RPMI7951 (cell line): ENCODE measurements around the gene MIEN1. TPM values are rescaled to one million over a fixed set of nuclear protein-coding genes. Genes with fewer than 3 reads are reported as not detected.
"Not testable (repeated sequence)": the region's sequence is repeated elsewhere in the genome, so short reads cannot be mapped to it uniquely, and the experiment has no call there.

Experiments
- DNase-seq: peaks from one replicate; pipeline ENCODE4 v3.0.0-alpha.2; 2012; ENCODE audit warnings: low read depth
- total RNA-seq: library from RNA; depleted of rRNA; stranded (reverse); fragments of >200 nt; shearing (Covaris generic); gene quantifications from 2 replicates; pipeline ENCODE4 v1.2.3, GENCODE V29; 2014

Gene MIEN1
- total RNA-seq, 1 experiment from 2014 or later, result 59.7 TPM

DNA sequence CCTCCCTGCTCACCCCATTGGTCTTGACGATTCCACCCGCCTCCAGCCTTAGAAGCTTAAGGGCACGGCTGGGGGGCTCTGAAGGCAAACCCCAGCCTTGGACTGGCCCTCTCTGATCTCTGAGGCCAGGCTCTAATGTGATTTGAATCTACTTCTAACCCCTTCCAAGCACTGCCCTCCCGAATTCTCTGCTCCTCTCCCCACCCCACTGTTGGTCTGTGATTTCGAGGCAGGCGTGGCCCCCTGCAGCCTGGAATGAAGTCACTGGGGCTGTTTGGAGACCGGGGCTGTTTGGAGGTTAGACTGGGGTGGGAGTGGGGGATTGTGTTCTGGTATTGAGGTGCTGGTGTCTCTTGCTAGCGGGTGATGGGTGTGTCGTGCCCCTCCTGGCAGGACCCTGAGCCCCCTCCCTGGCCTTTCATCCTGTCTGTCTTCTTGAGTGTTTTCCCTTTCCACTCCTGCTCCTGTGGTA, 9.6 kb upstream of the MIEN1 start:
- DNase-seq, result no peak

DNA sequence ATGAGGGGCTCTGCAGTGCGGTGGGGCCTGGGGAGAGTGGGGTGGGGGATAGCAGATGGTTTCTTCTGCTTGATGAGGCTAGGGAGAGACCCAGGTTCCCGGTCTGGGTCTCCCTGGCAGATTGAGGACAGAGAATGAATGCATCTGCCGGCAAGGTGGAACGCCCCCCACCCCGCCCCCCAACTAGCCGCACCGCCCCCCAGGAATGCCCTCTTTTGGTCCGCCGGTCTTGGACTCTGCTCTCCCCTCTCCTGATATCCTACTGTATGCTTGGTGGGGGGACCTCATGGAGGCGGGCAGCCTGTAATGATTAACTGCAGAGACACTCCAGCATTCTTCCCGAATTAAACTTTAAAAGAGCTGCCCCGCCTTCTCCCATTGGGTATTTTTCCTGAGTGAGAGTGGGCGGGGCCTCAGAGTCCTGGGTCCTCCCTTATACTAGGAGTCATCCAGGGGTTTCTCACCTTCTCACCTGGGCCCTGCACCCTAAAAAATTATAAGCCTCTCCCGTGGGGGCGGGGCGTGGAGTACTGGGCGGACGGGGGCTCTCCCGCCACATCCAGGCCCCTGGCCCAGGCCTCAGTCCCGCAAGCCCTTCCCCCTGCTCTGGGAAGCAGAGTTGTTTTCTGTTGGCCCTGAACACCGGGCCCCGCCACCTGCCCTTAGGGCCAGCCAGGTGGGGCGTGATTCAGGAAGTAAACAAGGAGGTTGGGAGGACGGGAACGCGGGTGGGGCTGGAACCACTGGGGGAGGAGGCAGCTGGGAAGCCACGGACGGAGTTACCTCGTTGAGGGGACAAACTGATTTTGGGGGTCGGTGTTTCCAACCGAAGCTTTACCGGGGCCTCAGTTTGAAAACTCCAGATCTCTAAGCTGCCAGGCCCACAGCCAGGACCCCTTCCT, 8.9 kb upstream of the MIEN1 start:
- DNase-seq, result peak; percentile 21

DNA sequence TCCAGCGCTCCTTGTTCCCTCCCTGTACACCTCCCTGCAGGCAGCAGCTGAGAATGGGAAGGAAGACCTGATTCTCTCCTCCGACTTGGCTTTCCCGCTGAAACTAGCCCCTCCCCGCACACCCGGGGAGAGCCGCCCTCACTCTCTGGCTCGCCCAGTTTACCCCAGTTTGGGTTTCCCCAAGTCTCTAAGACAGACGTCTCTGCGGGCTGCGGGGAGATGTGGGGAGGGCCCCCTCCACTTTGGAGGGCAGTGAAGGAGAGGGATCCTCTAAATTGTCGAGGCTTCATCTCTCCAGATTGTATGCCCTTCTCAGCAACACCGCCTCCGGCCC, 8.2 kb upstream of the MIEN1 start:
- DNase-seq, result no peak

DNA sequence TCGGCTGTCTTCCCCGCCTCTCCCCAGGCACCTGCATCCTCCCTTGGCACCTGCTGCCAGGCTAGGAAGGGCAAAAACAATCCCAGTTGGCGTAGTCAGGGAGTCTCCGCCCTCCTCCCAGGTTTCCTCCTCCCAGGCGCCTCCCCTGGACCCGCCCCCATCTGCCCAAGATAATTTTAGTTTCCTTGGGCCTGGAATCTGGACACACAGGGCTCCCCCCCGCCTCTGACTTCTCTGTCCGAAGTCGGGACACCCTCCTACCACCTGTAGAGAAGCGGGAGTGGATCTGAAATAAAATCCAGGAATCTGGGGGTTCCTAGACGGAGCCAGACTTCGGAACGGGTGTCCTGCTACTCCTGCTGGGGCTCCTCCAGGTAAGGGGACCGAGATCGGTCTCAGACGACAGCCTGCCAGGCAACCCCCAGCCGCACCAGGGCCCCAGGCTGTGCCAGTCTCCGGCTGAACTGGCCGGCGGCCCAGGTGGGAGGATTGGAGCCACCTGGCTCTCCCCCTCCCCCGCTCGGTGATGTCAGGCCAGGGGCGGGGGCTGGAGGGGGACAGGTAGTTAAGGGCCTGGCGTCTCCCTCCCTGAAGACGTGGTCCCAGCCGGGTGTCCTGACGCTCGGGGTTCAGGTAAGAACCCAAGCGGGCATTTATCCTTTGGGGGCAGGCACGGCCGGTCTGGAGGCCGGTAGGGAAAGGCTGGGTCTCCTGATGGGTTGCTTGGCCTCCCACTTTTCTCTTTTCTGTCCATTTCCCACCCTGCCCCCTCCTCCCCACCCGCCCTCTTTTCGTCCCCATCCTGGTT, 7.6 kb upstream of the MIEN1 start, which contains the start of gene GRB7:
Gene GRB7 (plus strand): TSS at position 179 of the 808 bp plus-strand sequence. CDS start 4,364 bp downstream, outside the sequence.
- no peak for DNase-seq

DNA sequence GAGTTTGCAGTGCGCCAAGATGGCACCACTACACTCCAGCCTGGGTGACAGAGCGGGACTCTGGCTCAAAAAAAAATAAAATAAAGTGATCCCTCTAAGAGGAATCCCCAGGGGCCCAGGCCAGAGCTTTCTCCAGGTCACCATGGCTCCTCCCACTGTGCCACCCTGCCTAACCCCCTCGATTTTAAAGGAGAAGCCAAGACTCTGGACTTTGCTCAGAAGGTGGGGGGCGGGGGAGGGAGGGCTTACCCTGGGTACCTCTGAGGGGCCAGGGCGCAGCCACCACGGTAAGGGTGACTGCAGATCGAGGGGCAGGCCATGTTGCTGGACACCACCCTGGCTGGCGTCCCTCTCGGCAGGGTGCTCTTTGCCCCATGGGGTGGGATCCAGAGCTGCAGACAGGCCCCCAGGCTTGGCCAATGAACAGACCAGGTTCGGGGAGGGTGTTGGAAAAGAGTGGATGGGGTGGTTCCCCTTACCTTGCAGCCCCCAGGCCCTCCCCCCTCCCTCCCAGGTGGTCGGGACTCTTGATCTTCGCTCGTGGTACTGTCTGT, 7.0 kb upstream of the MIEN1 start:
- DNase-seq, result no peak

DNA sequence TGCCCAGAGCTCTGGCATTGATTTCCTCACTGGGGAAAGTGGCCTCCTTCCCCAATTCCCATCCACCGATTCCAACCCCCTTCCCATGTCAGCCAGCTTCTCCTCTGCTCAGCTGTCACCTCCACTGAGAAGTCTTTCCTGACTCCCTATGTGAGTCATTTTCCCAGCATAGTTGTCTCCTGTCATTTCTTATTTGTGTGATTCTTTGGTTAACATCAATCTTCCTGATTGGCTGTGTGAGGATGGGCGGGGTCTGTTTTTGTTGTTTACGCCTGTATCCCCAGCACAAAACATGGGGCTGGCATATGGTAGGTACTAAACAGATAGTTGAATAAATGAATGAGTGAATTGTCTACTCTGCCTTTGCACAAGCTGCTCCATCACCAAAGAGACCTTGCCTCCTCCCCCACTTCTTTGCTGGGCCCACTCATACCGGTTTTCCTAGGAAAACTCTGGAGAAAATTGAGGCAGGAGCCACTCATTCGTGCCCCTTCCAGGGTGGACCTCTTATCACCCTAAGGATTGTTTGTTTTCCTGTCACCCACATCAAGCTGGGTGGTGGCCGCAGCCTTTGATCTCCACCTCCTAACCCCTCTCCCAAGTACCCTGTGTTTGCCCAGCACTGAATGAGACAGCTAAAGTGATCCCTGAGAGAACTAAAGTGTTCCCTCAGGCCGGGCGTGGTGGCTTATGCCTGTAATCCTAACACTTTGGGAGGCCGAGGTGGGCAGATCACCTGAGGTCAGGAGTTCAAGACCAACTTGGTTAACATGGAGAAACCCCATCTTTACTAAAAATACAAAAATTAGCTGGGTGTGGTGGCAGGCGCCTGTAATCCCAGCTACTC, 6.2 kb upstream of the MIEN1 start:
- peak; percentile 32 for DNase-seq

DNA sequence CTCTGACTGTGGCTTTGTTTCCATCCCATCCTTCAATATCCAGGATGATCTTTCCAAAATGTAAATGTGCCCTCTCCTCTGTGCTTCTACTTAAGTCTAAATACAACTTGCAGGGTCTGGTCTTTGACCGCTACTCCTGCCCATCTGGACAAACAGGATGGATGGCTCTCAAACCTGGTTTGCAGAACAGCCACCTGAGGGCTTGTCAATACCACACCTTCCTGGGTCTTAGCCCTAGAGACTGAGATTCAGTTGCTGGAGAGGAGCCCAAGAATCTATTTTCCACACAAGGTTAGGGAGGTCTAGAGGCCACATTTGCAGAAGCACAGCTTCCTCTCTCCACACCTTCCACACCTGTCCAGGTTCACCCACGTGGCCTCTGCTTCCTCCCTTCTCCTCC, 5.5 kb upstream of the MIEN1 start:
- DNase-seq, result no peak

DNA sequence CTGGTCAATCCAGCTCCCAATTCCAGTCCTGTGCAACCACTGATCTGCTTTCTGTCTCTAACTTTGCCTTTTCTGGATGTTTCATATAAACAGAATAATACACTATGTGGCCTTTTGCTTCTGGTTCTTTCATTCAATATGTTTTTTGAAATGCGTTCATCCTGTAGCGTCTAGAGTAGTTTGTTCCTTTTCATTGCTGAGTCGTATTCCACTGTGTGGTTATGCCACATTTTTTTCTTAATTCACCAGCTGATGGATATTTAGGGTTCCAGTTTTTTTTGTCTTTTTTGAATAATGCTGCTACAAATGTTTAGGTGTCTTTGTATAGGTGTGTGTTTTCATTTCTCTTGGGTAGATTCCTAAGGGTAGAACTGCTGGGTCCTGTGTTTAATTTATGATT, 2.3 kb upstream of the MIEN1 start:
- no peak for DNase-seq

DNA sequence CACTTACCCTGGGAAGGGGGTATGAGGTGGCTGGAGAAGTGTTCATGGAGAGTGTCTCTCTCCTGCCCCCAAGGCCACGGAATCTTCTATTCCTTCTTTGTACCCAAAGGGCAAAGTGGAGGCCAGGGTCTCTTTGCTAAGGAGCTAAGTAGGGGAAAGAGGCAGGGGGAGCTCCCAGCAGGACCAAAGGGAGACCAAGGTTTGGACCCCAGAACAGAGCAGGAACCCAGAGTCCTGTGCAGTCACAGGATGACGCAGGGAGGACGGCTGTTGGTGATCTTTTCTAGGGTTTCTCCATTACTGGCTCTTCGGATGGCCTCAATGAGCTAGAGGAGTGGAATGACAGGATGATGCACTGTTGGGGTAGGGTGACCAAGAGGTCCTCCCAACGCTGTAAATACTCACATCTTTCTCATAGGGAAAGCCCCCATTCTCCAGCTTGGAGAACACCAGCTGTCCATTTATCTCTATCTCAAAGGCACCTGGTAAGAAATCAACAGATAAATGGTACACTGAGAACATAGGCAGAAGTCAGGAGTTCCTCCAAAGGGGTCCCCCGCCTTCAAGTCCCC, 966 bp downstream of the MIEN1 start:
- DNase-seq, result no peak

DNA sequence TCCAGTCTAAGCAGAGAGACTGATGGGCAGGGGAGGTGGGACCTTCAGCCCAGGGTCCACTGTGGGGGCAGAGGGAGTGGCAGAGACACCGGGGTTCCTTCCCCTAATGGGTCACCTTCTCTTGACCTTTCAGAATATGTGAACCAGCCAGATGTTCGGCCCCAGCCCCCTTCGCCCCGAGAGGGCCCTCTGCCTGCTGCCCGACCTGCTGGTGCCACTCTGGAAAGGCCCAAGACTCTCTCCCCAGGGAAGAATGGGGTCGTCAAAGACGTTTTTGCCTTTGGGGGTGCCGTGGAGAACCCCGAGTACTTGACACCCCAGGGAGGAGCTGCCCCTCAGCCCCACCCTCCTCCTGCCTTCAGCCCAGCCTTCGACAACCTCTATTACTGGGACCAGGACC, 2.8 kb downstream of the MIEN1 start:
- DNase-seq, result no peak

DNA sequence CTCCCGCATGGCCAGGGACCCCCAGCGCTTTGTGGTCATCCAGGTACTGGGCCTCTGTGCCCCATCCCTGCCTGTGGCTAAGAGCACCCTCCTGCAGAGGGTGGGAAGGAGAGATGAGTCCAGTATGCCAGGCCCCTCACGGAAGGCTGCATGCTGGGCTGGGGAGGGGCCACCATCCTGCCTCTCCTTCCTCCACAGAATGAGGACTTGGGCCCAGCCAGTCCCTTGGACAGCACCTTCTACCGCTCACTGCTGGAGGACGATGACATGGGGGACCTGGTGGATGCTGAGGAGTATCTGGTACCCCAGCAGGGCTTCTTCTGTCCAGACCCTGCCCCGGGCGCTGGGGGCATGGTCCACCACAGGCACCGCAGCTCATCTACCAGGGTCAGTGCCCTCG, 3.7 kb downstream of the MIEN1 start:
- no peak for DNase-seq

DNA sequence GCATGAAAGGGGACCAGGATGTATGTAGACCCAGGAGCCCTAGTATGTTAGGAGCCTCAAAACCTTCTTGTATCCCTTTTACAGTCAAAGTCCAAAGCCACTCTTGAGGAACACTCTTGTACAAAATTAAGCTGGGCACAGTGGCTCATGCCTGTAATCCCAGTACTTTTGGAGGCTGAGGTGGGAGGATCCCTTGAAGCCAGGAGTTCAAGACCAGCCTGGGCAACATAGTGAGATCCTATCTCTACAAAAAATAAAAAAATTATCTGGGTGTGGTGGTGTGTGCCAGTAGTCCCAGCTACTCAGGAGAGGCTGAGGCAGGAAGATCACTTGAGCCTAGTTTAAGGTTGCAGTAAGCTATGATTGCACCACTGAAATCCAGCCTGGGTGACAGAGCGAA, 4.4 kb downstream of the MIEN1 start:
- DNase-seq, result not testable (repeated sequence)

DNA sequence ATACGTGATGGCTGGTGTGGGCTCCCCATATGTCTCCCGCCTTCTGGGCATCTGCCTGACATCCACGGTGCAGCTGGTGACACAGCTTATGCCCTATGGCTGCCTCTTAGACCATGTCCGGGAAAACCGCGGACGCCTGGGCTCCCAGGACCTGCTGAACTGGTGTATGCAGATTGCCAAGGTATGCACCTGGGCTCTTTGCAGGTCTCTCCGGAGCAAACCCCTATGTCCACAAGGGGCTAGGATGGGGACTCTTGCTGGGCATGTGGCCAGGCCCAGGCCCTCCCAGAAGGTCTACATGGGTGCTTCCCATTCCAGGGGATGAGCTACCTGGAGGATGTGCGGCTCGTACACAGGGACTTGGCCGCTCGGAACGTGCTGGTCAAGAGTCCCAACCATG, 5.6 kb downstream of the MIEN1 start:
- no peak for DNase-seq

DNA sequence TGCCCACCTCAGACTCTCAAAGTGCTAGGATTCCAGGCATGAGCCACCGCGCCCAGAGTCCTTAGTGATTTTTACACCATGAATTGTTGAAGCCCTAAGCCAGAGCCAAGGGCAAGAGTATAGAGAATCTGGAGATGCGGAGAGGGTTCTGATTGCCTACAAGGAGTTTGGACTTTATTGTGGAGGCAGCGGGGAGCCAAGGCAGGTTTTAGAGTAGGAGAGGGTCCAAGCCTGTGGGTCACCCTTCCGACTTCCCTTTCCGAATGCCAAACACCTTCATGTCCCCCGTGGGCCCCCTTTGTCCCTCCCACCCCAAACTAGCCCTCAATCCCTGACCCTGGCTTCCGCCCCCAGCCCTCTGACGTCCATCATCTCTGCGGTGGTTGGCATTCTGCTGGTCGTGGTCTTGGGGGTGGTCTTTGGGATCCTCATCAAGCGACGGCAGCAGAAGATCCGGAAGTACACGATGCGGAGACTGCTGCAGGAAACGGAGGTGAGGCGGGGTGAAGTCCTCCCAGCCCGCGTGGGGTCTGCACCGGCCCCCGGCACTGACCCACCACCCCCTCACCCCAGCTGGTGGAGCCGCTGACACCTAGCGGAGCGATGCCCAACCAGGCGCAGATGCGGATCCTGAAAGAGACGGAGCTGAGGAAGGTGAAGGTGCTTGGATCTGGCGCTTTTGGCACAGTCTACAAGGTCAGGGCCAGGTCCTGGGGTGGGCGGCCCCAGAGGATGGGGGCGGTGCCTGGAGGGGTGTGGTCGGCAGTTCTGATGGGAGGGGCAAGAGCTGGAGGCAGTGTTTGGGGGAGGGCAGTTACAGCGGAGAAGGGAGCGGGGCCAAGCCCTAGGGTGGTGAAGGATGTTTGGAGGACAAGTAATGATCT, 7.1 kb downstream of the MIEN1 start:
- DNase-seq, result no peak

DNA sequence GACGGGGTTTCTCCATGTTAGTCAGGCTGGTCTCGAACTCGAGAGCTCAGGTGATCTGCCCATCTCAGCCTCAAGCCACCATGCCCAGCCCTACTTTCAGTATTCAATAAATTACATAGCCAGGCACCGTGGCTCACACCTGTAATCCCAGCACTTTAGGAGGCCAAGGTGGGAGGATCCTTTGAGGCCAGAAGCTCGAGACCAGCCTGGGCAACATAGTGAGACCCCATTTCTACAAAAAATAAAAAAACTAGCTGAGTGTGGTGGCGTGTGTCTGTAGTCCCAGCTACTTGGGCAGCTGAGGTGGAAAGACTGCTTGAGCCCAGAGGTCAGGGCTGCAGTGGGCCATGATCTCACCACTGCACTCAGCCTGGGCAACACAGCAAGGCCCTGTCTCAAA, 8.2 kb downstream of the MIEN1 start:
- no peak for DNase-seq

DNA sequence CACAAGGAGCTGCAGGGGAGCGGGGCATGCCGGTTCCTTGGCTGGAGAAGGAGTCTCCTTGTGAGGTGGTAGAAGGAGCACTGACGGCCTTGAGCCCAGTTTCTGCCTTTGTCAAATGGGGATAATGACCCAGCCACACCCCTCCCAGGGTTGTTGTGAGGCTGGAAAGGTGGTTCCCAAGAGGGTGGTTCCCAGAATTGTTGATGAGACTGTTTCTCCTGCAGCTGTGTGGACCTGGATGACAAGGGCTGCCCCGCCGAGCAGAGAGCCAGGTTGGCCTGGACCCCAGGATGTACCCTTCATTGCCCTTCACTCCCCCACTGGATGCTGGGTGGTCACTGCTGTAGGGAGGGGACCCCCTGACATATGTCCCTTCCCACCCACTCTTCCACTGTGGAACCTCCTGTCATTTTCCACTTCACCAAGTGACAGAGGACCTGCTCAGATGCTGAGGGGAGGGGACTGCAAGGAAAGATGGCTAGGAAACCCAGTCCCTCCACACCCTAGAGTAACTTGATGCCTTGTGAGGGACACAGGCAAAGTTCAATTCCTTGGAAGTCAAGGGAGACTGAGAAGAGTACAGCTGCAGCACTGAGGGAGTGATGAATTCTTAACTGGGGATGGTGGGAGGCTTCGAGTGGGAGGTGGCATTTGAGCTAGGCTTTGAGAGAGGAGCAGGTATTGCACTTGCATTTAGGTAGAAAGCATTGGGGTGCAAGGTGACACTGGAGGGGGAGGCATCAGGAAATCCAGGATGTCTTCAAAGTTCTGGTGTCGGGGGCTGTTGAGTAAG, 10.6 kb downstream of the MIEN1 start:
- DNase-seq, result no peak

DNA sequence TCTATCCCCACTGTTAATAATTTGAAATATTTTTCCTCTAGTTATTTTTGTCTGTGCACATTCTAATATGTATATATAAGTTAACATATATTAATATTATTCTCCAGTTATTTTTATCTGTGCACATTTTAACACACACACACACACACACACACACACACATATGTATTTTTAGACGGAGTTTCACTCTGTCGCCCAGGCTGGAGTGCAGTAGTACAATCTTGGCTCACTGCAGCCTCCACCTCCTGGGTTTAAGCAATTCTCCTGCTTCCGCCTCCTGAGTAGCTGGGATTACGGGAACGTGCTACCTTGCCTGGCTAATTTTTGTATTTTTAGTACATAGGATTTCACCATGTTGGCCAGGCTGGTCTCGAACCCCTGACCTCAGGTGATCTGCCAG, 12.7 kb downstream of the MIEN1 start:
- no peak for DNase-seq

DNA sequence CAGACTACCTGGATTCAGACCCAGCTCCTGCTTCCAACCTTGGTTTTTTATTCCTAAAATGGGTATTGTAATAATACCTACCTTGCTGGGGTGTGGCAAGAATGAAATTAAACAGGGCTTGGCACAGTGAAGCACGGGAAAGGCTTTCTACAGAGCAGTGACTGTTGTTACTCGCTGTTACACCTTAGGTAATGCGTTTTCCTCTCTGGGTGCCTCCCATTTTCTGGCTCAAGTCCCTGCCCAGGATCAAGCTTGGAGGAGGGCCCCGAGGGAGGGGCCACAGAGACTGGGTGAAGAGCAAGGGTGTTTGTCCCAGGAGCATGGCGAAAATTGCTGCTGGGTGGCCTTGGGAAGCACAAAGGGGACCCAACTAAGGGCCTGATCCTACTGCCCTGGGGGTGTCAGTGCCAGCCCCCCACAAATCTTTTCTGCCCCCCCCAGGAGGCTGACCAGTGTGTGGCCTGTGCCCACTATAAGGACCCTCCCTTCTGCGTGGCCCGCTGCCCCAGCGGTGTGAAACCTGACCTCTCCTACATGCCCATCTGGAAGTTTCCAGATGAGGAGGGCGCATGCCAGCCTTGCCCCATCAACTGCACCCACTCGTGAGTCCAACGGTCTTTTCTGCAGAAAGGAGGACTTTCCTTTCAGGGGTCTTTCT, 13.3 kb downstream of the MIEN1 start:
- DNase-seq, result no peak
